ENCODE data around the gene PHF11. TPM values are rescaled to one million over a fixed set of nuclear protein-coding genes. Genes with fewer than 3 reads are reported as not detected.

Gene PHF11
- total and polyA plus RNA-seq, 2 experiments from 2014 or later: 7.4 to 13.5 TPM

DNA sequence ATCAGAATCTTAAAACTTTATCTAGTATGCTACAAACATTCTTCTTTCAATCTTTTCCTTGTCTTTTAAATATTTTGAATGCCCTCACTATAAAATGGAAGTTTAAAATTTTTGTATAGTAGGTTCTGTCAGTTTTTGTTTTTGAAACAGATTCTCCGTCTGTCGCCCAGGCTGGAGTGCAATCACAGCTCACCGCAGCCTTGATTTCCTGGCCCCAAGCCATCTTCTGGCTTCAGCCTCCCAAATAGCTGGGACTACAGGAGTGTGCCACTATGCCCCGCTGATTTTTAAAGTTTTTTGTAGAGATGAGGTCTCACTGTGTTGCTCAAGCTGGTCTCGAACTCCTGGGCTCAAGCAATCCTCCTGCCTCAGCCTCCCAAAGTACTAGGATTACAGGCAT, 20.7 kb downstream of the PHF11 start:
- H3K4me3 ChIP-seq: no peak overlapping the region
- H3K27me3 Mint-ChIP-seq (ENCODE audit: insufficient read depth, low read depth, poor library complexity): no peaks in the 10 kb centered on the region
- DNase-seq (ENCODE audit: low spot score) (no peak), ATAC-seq (no peak)
- no peak overlapping the region for H3K4me2 ChIP-seq
- no peaks in the 10 kb centered on the region for H3K9me3 Mint-ChIP-seq
- H3K79me2 ChIP-seq (replicated peaks; ENCODE audit: insufficient read depth): no peaks in the 10 kb centered on the region
- no peaks in the 10 kb centered on the region for H3K36me3 Mint-ChIP-seq (ENCODE audit: low read depth)
- no peak overlapping the region for H3K27ac ChIP-seq (ENCODE audit: low read depth)
- H3F3A ChIP-seq (replicated peaks; ENCODE audit: low read depth): no peaks in the 10 kb centered on the region
- H3K4me3 Mint-ChIP-seq: no peak overlapping the region
- TF ChIP-seq ZNF331 (CRISPR knock-in tag; IDR thresholded peaks at IDR 0.05; ENCODE audit: low read depth) (no peak), JUNB (IDR thresholded peaks at IDR 0.05; ENCODE audit: unreplicated experiment) (no peak), REST (IDR thresholded peaks at IDR 0.05; ENCODE audit: unreplicated experiment) (no peak), NANOG (IDR thresholded peaks at IDR 0.05; ENCODE audit: borderline replicate concordance) (no peak), ZNF462 (CRISPR knock-in tag; IDR thresholded peaks at IDR 0.05) (no peak), EZH2 (IDR thresholded peaks at IDR 0.05; ENCODE audit: low read depth, unreplicated experiment) (no peak), CREB1 (CRISPR knock-in tag; IDR thresholded peaks at IDR 0.05; ENCODE audit: low read depth) (no peak), STAT1 (IDR thresholded peaks at IDR 0.05; ENCODE audit: unreplicated experiment) (no peak), EZH2phosphoT487 (IDR thresholded peaks at IDR 0.05; ENCODE audit: unreplicated experiment) (no peak), POLR2AphosphoS5 (IDR thresholded peaks at IDR 0.05; ENCODE audit: low read depth) (no peak), ZNF114 (CRISPR knock-in tag; IDR thresholded peaks at IDR 0.05) (no peak)
- TF ChIP-seq, protein P1, sequence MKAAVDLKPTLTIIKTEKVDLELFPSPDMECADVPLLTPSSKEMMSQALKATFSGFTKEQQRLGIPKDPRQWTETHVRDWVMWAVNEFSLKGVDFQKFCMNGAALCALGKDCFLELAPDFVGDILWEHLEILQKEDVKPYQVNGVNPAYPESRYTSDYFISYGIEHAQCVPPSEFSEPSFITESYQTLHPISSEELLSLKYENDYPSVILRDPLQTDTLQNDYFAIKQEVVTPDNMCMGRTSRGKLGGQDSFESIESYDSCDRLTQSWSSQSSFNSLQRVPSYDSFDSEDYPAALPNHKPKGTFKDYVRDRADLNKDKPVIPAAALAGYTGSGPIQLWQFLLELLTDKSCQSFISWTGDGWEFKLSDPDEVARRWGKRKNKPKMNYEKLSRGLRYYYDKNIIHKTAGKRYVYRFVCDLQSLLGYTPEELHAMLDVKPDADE (IDR thresholded peaks at IDR 0.05): no peak
- TF ChIP-seq, protein P2, sequence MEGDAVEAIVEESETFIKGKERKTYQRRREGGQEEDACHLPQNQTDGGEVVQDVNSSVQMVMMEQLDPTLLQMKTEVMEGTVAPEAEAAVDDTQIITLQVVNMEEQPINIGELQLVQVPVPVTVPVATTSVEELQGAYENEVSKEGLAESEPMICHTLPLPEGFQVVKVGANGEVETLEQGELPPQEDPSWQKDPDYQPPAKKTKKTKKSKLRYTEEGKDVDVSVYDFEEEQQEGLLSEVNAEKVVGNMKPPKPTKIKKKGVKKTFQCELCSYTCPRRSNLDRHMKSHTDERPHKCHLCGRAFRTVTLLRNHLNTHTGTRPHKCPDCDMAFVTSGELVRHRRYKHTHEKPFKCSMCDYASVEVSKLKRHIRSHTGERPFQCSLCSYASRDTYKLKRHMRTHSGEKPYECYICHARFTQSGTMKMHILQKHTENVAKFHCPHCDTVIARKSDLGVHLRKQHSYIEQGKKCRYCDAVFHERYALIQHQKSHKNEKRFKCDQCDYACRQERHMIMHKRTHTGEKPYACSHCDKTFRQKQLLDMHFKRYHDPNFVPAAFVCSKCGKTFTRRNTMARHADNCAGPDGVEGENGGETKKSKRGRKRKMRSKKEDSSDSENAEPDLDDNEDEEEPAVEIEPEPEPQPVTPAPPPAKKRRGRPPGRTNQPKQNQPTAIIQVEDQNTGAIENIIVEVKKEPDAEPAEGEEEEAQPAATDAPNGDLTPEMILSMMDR (conservative IDR thresholded peaks at IDR 0.05; ENCODE audit: low read depth in 2 of 2): no peak
- H3K27ac Mint-ChIP-seq: no peak overlapping the region
- H2AFZ ChIP-seq: no peak overlapping the region
- no peaks in the 10 kb centered on the region for H3K27me3 ChIP-seq (ENCODE audit: insufficient read depth)
- no peaks in the 10 kb centered on the region for H3K36me3 ChIP-seq (ENCODE audit: insufficient read depth)
- H3K4me1 ChIP-seq (ENCODE audit: insufficient read depth): peaks cover 4% of the 10 kb centered on the region; the same call in 1 of the 2 replicates
- peaks cover 5% of the 10 kb centered on the region; the same call in 1 of the 3 replicates for H3K4me1 Mint-ChIP-seq
- H3K9me2 ChIP-seq (ENCODE audit: insufficient read depth): no peaks in the 10 kb centered on the region
- no peaks in the 10 kb centered on the region; the same call in 1 of the 2 replicates for H4K20me1 ChIP-seq (replicated peaks; ENCODE audit: insufficient read depth)

Data from GM23338 (cell line).